GM21825 (cell line): Measurements from ENCODE around the gene TOR4A.
A peak's percentile ranks its signal among the peaks of the same experiment; 100 is the strongest.
"Not testable (repeated sequence)": the region's sequence is repeated elsewhere in the genome, so short reads cannot be mapped to it uniquely, and the experiment has no call there.

Experiments
- ATAC-seq: cut with Tn5 transposase; IDR thresholded peaks from one replicate; pipeline ENCODE4 v1.9.1; 2021; ENCODE audit warnings: mild to moderate bottlenecking, moderate library complexity; ENCODE audit not compliant: unreplicated experiment

Gene TOR4A

GRCh38 chr9:137237759-137238726 lies 39.5 kb upstream of the TOR4A start:
- no peak for ATAC-seq

- not testable (repeated sequence) for ATAC-seq
Measured at GRCh38 chr9:137239541-137240200, 37.9 kb upstream of the TOR4A start.

GRCh38 chr9:137240318-137240840 lies 37.1 kb upstream of the TOR4A start:
- ATAC-seq: peak; percentile 19

- peak; percentile 63 for ATAC-seq
Measured at GRCh38 chr9:137240841-137241489, 36.6 kb upstream of the TOR4A start, which contains the start of gene TUBB4B. Gene TUBB4B (plus strand): TSS chr9:137241287. CDS start chr9:137241361, 74 bp downstream.

GRCh38 chr9:137241490-137242268 lies 35.8 kb upstream of the TOR4A start:
- peak; percentile 4 for ATAC-seq

GRCh38 chr9:137242269-137243203 lies 35.0 kb upstream of the TOR4A start:
- ATAC-seq: no peak

GRCh38 chr9:137243266-137243625 lies 34.3 kb upstream of the TOR4A start:
- ATAC-seq: not testable (repeated sequence)

- ATAC-seq: no peak
Measured at GRCh38 chr9:137243626-137244485, 33.7 kb upstream of the TOR4A start.

- no peak for ATAC-seq
Measured at GRCh38 chr9:137244486-137245449, 32.8 kb upstream of the TOR4A start.

- no peak for ATAC-seq
Measured at GRCh38 chr9:137245450-137246421, 31.8 kb upstream of the TOR4A start.

GRCh38 chr9:137247135-137247915 lies 30.2 kb upstream of the TOR4A start:
- ATAC-seq: no peak

GRCh38 chr9:137247916-137248175 lies 29.7 kb upstream of the TOR4A start:
- ATAC-seq: no peak

- ATAC-seq: no peak
Measured at GRCh38 chr9:137250329-137251193, 27.0 kb upstream of the TOR4A start.

GRCh38 chr9:137251194-137251461 lies 26.4 kb upstream of the TOR4A start, which contains the start of gene STPG3:
Gene STPG3 (plus strand): TSS chr9:137251286. CDS start chr9:137251287, 1 bp downstream.
- no peak for ATAC-seq
